HG02642 (cell line): ENCODE measurements around the gene MT1M.
"Not testable (repeated sequence)": the region's sequence is repeated elsewhere in the genome, so short reads cannot be mapped to it uniquely, and the experiment has no call there.

Experiments used
- ATAC-seq: cut with Tn5 transposase; IDR thresholded peaks from one replicate; pipeline ENCODE4 v1.9.1; 2021; ENCODE audit warnings: mild to moderate bottlenecking; ENCODE audit not compliant: unreplicated experiment, poor library complexity

The MT1M gene

DNA sequence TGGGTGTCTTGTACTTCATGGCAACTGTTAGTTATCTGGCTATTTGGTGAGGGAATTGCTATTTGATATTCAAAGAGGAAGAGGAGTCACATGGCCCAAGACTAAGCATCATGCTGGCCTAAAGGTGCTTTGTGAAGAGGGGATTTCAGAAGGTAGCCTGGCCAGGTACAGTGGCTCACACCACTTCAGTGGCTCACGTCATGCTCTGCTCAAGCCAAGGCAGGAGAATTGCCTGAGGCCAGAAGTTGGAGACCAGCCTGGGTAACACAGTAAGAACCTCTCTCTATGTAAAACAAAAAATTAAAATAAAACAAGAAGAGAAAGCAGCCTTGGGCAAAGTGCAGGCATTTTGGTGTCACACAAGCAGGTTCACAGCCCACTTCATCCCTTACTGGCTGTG is 12.9 kb downstream of the MT1M start:
- no peak for ATAC-seq

DNA sequence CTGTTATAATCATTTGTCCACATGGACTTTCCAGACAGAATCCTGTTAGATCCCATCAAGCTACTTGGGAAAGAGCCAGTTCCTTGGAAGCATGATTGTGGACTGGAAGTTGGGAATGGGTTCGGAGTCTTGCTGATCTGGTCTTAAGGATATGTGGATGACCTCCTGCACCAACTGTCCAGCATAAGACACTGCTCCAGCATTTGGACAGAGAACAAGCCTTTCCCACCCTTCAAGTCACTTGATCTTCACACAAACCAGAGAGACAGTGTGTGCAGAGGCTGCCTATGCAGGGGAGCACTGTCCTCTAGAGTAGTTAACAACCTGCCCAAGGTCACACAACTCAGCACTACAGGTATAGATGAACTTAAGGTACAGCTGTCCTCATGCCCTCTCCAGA is 13.4 kb downstream of the MT1M start:
- ATAC-seq = no peak

DNA sequence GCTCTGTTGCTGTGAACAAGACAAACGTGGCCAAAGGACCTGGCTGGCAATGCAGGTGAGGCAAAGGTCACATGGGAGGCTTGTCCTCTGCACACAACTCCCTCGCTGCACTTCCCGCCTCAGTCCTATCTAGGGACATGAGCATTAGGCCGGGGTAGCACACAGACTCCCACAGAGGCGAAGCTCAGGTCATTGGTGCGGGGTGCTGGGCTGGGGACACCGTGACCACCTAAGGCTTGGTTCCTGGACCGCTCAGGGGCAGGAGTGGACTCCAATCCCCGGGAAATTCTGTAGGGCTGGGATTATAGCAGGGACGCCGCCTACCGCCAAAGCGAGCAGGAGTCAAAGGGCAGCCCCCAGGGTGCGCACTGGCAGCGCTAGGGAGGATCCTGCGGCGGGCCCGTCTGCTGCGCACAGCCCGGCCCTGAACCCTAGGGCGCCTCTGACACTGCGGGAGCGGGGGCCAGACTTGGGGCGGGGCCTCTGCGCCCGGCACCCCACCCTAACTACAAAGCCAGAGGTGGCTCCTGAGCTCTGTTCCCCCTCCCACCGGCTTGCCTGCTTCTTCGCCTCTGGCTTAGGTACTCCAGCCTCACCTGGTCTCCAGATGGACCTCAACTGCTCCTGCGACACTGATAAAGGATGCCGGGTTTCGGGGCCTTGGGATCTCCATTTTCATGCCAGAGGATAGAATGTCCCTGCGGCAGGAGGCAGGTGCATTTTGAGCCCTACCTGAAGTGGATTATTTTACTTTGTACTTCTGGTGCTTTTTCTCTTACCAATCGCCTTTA is 15.4 kb downstream of the MT1M start:
- no peak for ATAC-seq

DNA sequence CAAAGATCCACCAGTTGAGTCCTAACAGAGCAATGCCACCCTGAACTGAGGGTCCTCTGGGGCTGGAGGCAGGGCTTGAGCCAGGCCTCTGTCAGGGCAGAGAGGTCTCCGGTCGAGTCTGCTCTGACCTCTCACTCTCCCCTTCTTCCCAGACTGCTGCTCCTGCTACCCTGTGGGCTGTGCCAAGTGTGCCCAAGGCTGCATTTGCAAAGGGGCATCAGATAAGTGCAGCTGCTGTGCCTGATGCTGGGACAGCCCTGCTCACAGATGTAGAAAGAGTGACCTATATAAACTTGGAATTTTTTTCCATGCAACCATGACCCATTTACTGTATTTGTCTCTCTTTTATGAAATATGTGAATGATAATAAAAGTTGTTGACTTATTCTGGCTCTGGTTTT is 16.8 kb downstream of the MT1M start:
- ATAC-seq = no peak

DNA sequence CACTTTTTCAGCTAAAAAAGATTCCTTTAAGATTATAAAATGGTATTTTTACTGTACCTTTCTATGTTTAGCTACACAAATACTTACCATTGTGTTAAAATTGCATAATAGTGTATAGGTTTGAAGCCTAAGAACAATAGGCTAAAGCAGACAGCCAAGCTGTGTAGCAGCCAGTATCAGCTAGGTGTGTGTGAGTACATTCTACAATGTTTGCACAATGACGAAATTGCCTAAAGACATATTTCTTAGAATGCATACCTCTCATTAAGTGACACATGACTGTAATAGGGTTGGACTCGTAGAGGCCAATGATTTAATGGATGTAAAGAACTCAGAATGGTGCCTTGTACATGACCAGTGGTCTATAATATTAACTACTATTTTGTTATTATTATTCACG is 17.4 kb downstream of the MT1M start:
- ATAC-seq = no peak

DNA sequence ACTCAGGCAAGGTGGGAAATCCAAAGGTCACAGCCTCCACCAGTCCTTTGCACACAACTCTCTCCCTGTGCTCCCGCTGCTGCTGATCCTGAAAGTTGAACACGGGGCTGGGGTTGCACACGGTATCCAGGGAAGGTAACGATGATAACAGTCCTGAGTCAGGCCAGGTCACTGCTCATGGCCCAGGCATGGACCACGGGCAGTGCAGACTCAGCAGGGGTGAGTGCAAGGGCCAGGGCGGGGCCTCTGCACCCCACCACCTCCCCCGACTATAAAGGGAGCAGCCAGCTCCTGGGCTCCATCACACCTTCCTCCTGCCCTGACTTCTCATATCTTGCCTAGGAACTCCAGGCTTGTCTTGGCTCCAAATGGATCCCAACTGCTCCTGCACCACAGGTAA is 19.1 kb downstream of the MT1M start, which contains the start of gene MT1B:
TSS of gene MT1B (plus strand) at position 301 of the 400 bp plus-strand sequence. CDS start at position 369, 68 bp downstream.
- no peak for ATAC-seq

DNA sequence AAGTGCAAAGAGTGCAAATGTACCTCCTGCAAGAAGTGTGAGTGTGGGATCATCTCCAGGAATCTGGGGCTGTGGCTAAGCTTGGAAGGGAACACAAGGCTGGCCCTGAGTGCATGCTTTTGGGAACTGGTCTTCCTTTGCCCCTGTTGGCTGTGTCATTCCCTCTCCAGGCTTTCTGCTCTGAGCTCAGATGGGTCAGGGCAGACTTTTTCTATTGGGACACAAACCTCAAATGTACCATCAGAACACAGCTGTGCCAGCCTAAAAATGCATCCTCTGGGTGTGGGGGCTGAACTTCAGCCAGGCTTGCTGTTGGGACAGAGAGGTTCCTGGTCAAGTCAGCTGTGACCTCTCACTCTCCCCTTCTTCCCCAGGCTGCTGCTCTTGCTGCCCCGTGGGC is 20.1 kb downstream of the MT1M start:
- no peak for ATAC-seq

DNA sequence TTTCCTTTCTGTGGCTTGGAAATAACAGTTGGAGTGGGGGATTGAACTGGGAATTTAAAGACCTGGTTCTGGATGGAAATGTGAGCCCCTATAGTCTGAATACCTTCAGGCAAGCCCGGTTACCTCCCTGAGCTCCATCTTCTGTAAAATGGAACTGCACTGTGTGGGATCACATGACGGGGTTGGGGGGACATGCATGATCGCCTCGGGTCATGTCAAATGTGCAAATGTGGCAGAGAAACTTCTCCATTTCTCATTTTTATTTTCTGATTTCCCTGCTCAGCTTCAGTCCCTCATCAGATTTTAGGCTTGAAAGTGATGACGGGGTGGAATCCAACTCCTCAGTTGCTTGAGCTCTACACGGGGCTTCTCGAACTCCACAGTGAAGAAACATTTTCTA is 20.8 kb downstream of the MT1M start:
- ATAC-seq = no peak

DNA sequence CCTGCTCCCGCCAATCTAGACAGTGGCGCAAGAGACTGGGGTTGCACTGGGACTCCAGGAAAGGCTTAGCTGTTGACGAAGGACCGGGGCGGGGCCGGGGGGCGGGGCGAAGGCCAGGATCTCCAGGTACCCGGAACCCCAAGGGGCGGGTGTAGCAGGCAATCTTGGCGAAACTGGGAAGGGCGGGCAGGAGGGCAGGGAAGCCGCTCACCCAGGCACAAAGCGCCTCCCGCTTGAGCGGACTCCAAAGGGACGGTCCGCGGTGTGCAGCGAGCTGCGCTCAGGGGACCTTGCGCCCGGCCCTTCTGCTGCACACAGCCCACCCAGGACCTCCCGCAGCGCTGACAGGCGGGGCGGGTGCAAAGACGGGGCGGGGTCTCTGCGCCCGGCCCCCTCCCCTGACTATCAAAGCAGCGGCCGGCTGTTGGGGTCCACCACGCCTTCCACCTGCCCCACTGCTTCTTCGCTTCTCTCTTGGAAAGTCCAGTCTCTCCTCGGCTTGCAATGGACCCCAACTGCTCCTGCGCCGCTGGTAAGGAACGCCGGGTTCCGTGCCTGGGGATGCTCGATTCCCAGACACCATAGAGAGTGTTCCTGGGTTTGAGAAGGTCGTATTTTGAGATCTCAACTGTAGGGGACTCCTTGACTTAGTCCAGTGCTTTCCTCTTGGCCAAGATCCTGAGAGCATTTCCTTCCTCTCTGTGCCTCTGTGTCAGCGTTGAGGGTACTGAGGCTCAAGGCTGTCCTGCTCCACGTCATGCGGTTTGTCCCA is 25.3 kb downstream of the MT1M start, which contains the start of gene MT1F:
TSS of gene MT1F (plus strand) at position 405 of the 772 bp plus-strand sequence. CDS start at position 505, 100 bp downstream.
- ATAC-seq = peak; percentile 68

DNA sequence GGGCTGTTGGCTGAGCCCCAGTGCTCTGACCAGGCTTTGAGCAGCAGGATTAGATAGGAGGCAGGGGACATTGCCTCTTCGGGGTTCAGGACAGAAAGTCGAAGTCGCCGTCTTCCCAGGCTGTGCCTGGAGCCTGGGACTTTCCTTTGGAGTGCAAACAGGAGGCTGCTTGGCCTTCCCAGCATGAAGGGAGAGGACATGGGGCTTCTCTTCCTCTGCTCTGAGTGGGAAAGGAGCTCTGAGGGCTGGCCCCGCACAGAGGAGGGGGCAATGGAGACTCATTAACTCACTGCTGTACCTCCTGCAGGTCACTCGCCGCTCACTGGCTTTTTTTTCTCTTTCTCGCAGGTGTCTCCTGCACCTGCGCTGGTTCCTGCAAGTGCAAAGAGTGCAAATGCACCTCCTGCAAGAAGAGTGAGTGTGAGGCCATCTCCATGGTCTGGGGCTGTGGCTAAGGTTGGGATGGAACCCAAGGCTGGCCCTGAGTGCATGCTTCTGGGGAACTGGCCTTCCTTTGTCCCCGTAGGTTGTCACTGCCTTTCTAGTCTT is 25.9 kb downstream of the MT1M start:
- no peak for ATAC-seq

DNA sequence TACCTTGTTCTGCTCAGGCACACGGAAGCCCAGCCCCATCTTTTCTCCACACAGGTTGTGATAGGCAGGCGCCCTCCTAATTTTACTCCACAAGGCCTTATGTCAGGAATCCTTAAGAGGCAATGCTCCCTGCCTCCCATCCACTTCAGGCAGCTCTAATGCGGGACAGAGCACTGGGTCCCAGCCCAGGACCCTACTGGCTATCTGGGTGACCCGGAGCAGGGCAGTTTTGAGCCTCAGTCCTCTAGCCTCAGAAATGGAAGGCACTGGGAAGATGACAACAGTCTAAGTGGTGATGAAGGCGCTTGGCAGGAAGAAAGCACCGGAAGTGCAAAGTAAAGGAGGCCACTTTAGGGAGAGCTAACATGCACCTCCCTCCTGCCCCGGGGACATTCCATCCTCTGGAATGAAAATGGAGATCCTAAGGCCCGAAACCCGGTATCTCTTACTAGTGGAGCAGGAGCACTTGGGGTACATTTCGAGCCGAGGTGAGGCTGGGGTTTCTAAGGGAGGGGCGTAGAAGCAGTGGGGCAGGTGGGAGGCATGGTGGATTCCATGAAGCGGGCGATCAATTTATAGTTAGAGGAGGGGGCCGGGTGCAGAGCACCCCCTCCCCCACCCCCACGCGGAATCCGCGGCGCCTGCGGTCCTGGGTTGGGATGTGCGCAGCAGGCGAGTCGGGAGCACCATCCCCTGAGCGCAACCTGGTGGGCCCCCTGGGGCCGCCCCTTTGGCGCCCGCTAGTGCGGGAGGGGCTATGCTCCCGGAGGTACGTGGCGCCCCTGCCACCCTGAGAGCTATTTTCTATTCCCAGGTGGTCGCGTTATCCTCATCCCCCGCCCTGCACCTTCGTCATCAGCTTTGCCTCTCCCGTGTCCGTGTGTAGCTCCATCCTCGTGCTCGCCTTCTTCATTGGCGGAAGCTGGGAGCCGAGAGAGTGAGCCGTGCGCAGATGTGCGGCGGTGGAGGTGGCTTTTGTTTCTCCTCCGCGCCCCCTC is 30.2 kb downstream of the MT1M start:
- ATAC-seq = no peak

DNA sequence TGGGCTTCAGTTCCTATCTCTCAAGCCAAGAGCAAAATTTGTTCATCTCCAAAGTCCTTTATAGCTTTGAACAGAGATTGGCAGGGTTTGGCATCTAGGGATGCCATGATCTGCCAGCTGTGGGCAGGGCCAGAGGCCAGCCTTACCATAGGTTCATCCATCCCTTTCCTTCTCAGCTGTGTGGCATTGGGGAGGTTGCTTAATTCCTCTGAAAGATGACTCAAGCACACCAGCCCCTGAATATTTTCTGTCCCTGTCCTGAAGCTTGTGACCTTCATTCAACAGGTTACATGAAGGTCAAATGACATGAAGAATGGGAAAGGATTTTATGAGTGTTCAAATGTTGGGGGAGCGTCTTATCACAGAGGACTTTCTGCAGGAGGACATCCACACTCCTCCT is 32.0 kb downstream of the MT1M start:
- ATAC-seq = no peak

DNA sequence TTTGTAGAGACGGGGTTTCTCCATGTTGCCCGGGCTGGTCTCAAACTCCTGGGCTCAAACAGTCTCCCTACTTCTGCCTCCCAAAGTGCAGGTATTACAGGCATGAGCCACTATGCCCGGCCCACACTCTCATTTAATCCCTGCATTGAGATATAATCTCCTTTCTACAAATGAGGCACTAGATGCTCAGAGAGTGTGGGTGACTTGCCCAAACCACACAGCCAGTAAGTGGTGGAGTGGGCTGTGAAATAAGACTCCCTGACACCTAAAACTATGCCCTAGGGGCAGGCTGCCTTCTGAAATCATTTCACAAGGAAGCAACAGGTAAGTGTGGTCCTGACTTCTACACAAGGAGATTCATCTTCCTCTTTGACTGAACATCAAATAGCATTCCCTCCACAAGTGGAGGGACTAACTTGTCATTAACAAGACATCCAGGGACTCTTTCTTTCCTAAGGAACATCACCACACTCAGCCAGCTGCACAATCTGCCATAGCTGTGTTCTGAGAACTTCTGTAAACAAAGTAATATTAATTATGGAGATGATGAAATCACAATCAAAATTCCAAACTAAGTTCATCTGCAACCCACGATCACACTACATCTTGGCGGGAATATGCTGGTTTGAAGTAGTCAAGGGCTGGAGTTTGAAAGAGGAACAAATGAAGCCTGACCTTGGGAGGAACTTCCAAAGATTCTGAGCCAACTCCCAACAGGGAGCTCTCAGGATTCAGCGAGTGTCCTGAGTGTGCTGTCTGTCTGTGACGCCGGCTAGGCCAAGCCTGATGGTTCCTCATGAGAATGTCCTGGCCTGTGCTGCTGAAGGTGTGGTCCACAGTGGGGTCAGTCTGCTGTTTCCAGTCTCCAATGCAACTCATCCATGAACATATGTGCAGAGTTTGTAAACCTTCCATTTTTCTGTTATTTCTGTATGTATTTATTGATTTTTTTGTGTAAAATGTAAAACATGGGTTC is 33.1 kb downstream of the MT1M start:
- not testable (repeated sequence) for ATAC-seq

DNA sequence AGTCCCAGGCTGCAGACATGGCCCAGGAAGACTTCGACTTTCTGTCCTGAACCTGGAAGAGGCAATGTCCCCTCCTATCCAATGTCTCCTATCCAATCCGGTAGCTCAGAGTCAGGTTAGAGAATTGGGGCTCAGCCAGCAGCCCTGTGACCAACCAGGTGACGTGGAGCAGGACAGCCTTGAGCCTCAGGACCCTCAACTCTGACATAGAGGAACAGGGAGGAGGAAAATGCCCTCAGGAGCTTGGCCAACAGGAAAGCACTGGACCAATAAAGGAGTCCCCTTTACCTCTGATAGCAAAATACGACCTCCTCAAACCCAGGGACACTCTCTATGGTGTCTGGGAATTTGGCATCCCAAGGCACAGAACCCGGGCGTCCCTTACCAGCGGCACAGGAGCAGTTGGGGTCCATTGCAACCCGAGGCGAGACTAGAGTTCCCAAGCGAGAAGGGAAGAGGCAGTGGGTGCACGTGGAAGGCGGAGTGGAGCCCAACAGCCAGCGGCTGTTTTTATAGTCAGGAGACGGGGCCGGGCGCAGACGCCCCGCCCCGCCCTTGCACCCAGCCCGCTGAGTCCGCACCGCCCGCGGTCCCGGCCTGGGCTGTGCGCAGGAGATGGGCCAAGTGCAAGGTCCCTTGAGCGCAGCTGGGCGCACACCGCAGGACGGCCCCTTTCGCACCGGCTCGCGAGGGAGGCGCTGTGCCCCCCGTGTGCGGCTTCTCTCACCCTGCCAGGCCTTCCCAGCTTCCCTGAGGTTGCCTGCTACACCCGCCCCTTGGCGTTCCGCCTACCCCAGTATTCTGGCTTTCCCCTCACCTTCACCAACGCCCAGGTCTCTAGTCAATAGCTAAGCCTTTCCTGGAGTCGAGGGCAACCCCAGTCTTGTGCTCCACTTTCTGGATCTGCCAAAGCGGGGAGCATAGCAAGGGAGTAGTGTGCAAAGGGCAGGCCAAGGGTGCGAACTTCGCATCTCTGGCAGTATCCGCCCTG is 35.4 kb downstream of the MT1M start, which contains the start of gene MT1G:
TSS of gene MT1G (minus strand) at position 485 of the 991 bp plus-strand sequence. CDS start at position 413, 72 bp downstream.
- no peak for ATAC-seq

DNA sequence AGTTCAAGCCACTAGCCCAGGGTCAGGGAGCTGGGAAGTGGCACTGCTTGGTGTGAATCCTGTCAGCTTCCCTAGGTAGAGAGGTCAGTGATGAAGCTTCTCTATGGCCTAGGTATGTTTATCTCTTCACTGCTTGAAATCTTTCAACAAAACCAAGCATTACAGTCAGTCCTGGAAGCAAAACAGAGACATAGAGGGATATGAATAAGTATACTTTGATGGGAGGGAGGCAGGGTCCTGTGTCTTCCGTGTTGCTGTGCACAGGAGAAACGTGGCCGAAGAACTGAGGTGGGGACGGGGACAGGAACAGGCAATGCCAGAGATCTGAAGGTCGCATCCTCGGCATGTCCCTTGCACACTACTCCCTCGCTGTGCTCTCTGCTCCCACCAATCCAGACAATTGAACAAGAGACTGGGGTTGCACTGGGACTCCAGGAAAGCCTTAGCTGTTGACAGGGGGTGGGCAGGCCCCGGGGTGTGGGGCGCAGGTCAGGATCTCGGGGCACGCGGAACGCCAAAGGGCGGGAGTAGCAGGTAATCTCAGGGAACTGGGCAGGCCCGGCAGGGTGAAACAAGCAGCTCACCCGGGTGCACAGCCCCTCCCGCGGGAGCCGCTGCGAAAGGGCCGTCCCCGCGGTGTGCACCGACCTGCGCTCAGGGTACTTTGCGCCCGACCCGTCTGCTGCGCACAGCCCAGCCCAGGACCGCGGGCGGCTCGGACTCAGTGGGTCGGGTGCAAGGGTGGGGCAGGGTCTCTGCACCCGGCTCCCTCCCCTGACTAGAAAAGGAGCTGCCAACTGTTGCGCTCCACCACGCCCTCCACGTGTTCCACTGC is 36.8 kb downstream of the MT1M start, which contains the start of gene MT1H:
TSS of gene MT1H (plus strand) at position 810 of the 835 bp plus-strand sequence. CDS start 71 bp downstream, outside the sequence.
- no peak for ATAC-seq

DNA sequence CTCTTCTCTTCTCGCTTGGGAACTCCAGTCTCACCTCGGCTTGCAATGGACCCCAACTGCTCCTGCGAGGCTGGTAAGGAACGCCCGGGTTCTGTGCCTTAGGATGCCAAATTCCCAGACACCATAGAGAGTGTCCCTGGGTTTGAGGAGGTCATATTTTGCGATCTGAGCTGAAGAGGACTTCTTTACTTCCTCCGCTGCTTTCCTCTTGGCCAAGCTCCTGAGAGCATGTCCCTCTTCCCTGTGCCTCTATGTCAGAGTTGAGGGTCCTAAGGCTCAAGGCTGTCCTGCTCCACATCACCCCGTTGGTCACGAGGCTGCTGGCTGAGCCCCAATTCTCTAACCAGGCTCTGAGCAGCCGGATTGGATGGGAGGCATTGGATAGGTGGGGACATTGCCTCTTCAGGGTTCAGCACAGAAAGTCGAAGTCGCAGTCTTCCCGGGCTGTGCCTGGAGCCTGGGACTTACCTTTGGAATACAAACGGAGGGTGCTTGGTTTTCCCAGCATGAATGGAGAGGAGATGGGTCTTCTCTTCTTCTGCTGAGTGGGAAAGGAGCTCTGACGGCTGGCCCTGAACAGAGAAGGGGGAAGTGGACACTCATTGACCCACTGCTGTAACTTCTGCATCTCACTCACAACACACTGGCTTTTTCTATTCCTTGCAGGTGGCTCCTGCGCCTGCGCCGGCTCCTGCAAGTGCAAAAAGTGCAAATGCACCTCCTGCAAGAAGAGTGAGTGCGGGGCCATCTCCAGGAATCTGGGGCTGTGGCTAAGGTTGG is 37.6 kb downstream of the MT1M start:
- no peak for ATAC-seq
